Mucosa of stomach (tissue), 1 donor: ENCODE measurements around the gene EEF1G.
"Not testable (repeated sequence)": the region's sequence is repeated elsewhere in the genome, so short reads cannot be mapped to it uniquely, and the experiment has no call there.

Source experiments
- H3K27me3 ChIP-seq: one replicate; pipeline ENCODE4 v1.7.0; 2013; ENCODE audit warnings: mild to moderate bottlenecking, low read length; ENCODE audit not compliant: control insufficient read depth, insufficient read depth
- H3K36me3 ChIP-seq: one replicate; pipeline ENCODE4 v1.7.0; 2013; ENCODE audit warnings: low read length; ENCODE audit not compliant: control insufficient read depth, insufficient read depth
- H3K4me1 ChIP-seq: one replicate; pipeline ENCODE4 v1.7.0; 2013; ENCODE audit warnings: mild to moderate bottlenecking, low read length; ENCODE audit not compliant: control insufficient read depth, insufficient read depth
- H3K4me3 ChIP-seq: one replicate; pipeline ENCODE4 v1.7.0; 2013; ENCODE audit warnings: low read length
- H3K9ac ChIP-seq: one replicate; pipeline ENCODE4 v1.7.0; 2013; ENCODE audit warnings: mild to moderate bottlenecking, low read length, moderate library complexity
- H3K9me3 ChIP-seq: one replicate; pipeline ENCODE4 v1.7.0; 2013; ENCODE audit warnings: mild to moderate bottlenecking, low read length, moderate library complexity; ENCODE audit not compliant: control insufficient read depth
- donor health status: Pancreatic carcinoma.

The EEF1G gene

DNA sequence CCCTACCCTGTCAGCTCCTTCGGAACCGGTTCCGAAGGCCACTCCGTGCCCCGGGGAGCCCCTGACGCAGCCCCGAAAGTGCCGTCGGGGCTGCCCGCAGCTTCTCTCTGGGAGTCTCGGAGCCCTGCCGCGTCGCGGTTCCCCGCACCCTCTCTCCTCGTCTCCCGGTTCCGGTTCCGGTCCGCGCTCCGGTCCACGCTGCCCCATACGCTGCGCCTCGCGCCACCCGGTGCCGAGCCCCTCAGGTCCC is 27.4 kb upstream of the EEF1G start:
- Histone ChIP-seq H3K4me1 (peaks cover 24% of the 10 kb centered on the region), H3K9ac (peak overlapping the region; percentile 86), H3K27me3 (no peaks in the 10 kb centered on the region), H3K36me3 (peaks cover 11% of the 10 kb centered on the region), H3K4me3 (peak overlapping the region; percentile 33), H3K9me3 (no peaks in the 10 kb centered on the region)

DNA sequence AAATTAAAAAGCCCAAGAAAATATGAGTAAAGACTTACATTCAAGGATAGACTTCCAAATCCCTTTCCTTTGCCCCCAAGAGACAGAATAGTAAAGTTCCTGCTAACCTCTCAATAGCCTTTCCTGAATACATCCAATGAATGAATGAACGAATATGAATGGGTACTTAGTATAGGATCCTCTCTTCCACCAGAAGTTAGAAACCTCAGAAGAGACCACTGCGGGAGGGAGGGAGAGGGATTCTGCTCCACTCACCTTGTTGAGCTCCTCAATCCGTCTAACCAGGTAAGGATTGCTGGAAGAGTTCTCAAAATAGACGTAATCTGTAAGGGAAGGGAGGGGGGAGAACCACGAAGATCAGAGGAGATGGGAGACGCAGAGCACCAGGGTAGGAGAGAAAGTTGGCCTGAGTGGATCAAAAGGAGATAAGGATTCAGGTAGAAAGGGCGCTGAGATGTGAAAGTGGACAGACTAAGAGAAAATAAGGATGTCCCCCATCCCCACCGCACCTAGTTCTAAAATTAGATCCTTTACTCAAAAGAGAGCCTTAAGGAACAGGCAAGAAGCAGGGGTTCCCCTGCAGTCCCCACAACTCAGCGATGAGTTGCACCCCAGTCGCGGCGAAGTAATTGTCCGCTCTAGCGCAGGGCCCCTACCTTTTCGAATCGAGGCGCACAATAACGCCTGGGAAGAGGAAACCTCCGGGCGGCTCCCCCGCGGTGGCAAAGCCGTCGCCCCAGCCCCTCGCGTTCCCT is 26.9 kb upstream of the EEF1G start:
- Histone ChIP-seq H3K36me3 (peaks cover 11% of the 10 kb centered on the region), H3K9me3 (no peaks in the 10 kb centered on the region), H3K4me3 (peak overlapping the region; percentile 33), H3K27me3 (no peaks in the 10 kb centered on the region), H3K4me1 (peaks cover 24% of the 10 kb centered on the region), H3K9ac (peak overlapping the region; percentile 86)

DNA sequence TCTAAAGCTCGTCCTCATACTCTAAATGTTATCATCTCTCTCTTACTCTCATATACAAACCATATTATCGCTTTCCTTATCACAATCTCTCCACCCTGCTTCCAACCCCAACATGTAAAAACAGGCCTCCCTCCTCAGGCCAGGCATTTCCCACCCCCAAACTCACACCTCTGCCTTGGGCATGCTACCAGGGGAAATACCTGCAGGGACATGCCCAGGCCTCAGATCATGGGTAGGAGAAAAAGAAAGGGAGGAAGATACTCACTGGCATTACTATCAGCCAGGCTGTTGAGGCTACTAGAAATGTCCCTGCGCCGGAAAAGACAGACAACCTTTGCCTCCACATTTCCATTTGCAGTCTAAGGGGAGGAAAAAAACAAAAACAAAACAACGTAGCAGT is 26.2 kb upstream of the EEF1G start:
- no peaks in the 10 kb centered on the region for H3K9me3 ChIP-seq
- H3K4me3 ChIP-seq: peak overlapping the region; percentile 33
- H3K27me3 ChIP-seq: no peaks in the 10 kb centered on the region
- peak overlapping the region; percentile 86 for H3K9ac ChIP-seq
- H3K4me1 ChIP-seq: peaks cover 24% of the 10 kb centered on the region
- H3K36me3 ChIP-seq: peaks cover 11% of the 10 kb centered on the region

GRCh38 chr11:62599069-62599696 is 25.5 kb upstream of the EEF1G start:
- Histone ChIP-seq H3K36me3 (peaks cover 15% of the 10 kb centered on the region), H3K27me3 (no peaks in the 10 kb centered on the region), H3K4me1 (peaks cover 24% of the 10 kb centered on the region), H3K9me3 (no peaks in the 10 kb centered on the region), H3K9ac (peak overlapping the region; percentile 86), H3K4me3 (no peak overlapping the region)

DNA sequence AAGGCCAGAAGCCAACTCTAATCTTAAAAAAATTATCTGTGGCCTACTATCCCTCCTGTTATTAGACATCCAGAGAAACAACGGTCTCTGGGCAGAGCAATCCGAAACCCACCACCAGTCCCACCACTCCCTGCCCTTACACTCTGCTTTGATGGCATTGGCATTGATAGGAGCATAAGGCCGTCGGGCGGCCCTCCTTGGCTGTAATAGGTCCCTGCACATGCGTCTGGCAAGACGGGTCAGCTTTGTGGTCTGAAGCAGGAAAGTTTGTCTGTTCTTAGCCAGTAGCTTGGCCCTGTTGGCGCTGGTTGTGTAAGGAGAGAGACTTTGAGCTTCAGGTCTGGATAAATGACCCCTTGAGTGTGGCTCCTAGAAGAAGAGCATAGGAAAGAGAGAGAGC is 21.4 kb upstream of the EEF1G start:
- no peak overlapping the region for H3K4me3 ChIP-seq
- no peaks in the 10 kb centered on the region for H3K9me3 ChIP-seq
- H3K27me3 ChIP-seq: no peaks in the 10 kb centered on the region
- H3K9ac ChIP-seq: no peak overlapping the region
- peaks cover 31% of the 10 kb centered on the region for H3K4me1 ChIP-seq
- peaks cover 21% of the 10 kb centered on the region for H3K36me3 ChIP-seq

DNA sequence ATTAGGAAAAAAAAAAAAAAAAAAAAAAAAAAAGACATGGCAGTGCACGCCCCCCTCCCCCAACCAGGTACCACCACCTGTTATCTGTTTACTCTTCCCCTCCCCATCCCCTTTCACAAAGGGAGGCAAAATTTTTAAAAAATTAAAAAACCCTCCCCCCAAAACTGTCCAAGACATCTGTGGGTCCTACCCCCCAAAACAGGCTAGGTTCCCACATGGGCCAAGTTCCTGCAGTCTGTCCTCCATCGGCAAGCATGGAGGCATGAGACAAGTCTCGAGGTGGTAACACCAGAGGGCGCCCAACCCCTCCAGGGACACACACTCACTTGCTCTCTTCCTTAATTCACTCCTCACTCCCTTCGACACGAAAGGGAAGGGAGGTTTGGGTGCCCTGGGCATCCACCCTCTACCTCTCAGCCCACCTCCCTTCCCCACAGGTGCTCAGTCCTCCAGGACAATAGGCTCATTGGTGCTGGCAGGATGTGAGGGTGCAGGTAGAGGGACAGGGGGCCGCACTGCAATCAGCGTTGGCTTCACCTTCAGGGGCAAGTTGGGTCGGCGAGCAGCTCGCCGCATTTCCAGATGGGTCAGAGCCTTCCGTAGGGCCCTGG is 19.8 kb upstream of the EEF1G start:
- peaks cover 22% of the 10 kb centered on the region for H3K4me1 ChIP-seq
- peaks cover 21% of the 10 kb centered on the region for H3K36me3 ChIP-seq
- no peaks in the 10 kb centered on the region for H3K9me3 ChIP-seq
- no peaks in the 10 kb centered on the region for H3K27me3 ChIP-seq
- H3K9ac ChIP-seq: no peak overlapping the region
- H3K4me3 ChIP-seq: no peak overlapping the region

DNA sequence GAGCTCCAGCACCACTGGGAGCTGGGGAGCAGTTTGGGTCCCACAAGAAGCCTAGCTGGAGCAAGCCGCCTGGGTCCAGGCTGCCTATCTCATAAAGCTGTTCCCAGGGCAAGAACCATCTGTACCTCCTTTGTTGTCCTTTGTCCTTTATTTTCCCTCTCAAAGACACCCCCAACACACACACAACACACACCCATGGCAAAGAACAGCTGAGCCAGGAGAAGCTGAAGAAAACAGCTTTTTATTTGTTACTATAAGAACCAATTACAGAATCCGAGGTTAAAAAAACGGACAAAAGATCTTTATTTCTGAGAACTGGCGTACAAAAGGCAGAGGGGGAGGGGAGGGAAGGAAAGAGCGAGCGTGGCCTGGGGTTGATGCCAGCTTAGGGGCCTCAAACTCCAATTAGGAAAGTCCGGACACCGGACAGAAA is 19.3 kb upstream of the EEF1G start:
- peaks cover 18% of the 10 kb centered on the region for H3K36me3 ChIP-seq

GRCh38 chr11:62592146-62592815 is 18.6 kb upstream of the EEF1G start:
- Histone ChIP-seq H3K27me3 (no peaks in the 10 kb centered on the region), H3K9ac (peak overlapping the region; percentile 87), H3K36me3 (peaks cover 16% of the 10 kb centered on the region), H3K9me3 (no peaks in the 10 kb centered on the region), H3K4me1 (peaks cover 22% of the 10 kb centered on the region), H3K4me3 (peak overlapping the region; percentile 56)

More for the DNA sequence above, 19.3 kb upstream of the EEF1G start:
- Histone ChIP-seq H3K4me3 (no peak overlapping the region), H3K9me3 (no peaks in the 10 kb centered on the region), H3K4me1 (peaks cover 22% of the 10 kb centered on the region), H3K27me3 (no peaks in the 10 kb centered on the region), H3K9ac (no peak overlapping the region)

DNA sequence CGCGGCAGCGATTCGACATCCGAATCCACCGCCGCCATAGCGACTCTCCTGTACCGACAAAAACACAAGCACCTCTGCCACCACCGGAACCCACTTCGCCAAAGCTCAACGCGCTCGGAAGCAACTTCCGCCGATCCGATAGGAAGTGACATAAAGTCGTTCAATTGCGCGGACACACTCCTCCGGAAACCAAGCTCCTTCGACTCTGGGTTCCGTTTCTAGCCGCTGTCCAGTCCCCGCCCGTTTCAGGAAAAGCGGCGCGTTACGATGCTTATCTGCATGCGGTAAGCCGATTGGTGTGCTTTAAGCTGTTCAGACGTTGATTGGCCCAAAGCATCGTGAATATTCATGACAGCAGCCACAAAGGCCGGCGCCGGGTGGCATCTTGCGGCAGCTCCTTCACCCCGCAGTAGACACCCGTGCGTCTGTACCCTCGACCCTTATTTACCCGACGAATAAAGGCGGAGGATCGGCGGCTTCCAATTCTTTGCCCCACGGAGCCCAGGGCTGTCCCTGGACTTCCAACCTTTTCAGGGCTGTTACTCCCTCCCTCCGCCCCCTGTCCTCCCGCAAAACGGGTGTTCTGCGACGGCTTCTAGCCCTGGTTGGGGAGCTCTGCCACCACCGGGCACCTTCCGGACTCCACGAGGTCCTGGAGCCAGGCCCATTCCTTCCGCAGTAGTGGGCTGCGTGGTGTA is 17.9 kb upstream of the EEF1G start, which contains the start of gene TUT1:
TSS of gene TUT1 (minus strand) at position 76 of the 698 bp plus-strand sequence. CDS start at position 38, 38 bp downstream.
- Histone ChIP-seq H3K36me3 (peaks cover 15% of the 10 kb centered on the region), H3K4me1 (peaks cover 22% of the 10 kb centered on the region), H3K9me3 (no peaks in the 10 kb centered on the region), H3K9ac (peak within 1 kb of the TSS; percentile 87), H3K27me3 (no peaks in the 10 kb centered on the region), H3K4me3 (peak within 1 kb of the TSS; percentile 56)

DNA sequence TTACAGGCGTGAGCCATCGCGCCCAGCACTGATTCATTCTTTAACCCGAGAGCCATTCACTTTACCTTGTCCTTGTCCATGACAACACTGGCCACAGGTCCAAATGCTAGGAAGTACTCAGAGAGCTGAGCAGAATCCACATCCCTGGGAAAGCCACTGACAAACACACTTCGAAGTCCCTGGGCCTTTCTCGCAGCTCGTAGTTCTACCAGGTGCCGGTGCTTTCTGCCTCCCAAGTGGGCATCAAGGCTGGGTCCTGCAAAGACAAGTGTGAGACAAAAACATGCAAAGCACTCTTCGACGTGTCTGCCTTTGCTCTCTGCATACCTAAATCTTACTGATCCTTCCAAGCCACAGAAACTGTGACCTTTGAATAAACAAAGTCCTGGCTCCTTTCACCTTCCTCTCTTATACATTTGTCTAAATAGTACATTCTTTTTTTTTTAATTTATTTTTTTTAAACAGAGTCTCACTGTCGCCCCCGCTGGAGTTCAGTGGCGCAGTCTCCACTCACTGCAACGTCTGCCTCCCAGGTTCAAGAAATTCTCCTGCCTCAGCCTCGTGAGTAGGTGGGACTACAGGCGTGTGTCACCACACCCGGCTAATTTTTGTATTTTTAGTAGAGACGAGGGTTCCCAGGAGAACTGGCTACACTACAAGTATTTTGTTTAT is 15.4 kb upstream of the EEF1G start:
- Histone ChIP-seq H3K36me3 (peaks cover 13% of the 10 kb centered on the region), H3K4me1 (peaks cover 22% of the 10 kb centered on the region), H3K9ac (no peak overlapping the region), H3K4me3 (no peak overlapping the region), H3K9me3 (no peaks in the 10 kb centered on the region), H3K27me3 (no peaks in the 10 kb centered on the region)

- not testable (repeated sequence) for H3K4me1 ChIP-seq, H3K4me3 ChIP-seq, H3K9me3 ChIP-seq, H3K27me3 ChIP-seq, H3K9ac ChIP-seq
- peaks cover 13% of the 10 kb centered on the region for H3K36me3 ChIP-seq
Measured at GRCh38 chr11:62585356-62585755, 11.7 kb upstream of the EEF1G start.
